SK-N-SH (cell line): ENCODE data around the gene AKT1. TPM values are rescaled to one million over a fixed set of nuclear protein-coding genes. Genes with fewer than 3 reads are reported as not detected.

Experiments
- CTCF ChIA-PET: fragments of 300-600, 350-600 bp; formaldehyde crosslinking; extraction: SDS; loops from one replicate; lab custom pipeline; 2021; lab: Yijun Ruan, JAX
- POLR2A ChIA-PET: fragments of 350-600 bp; sonication (Branson Sonifier 250); formaldehyde crosslinking; extraction: SDS; loops from one replicate; lab custom pipeline; 2020; ENCODE audit warnings: antibody characterized with exemption, inconsistent platforms; lab: Yijun Ruan, JAX
- DNase-seq: peaks from one replicate; pipeline ENCODE4 v3.0.0; 2012
- H2AFZ ChIP-seq: fragments of 200-600 bp; sonication (generic); 2 replicates; pipeline ENCODE4 v1.8.1; 2016; ENCODE audit warnings: antibody characterized with exemption, mild to moderate bottlenecking, low read depth
- H3F3A ChIP-seq: fragments of 200-600 bp; sonication (generic); replicated peaks from 2 replicates; pipeline ENCODE3; 2016; ENCODE audit warnings: antibody characterized with exemption, mild to moderate bottlenecking; ENCODE audit not compliant: insufficient read depth
- H3K27ac ChIP-seq, 2 experiments: fragments of 200-500 bp in 1 of 2; fragments of 200-600 bp in 1 of 2; sonication (Bioruptor generic) in 1 of 2; sonication (generic), shearing (Covaris generic) in 1 of 2; 2 replicates each; pipeline versions ENCODE4 v1.5.1 to v1.6.1; 2014 to 2016; ENCODE audit warnings: low read depth in 2 of 2, inconsistent platforms in 1 of 2, low read length in 1 of 2, mild to moderate bottlenecking in 1 of 2, mixed read lengths in 1 of 2
- H3K27me3 ChIP-seq: fragments of 200-600 bp; sonication (generic), shearing (Covaris generic); 2 replicates; pipeline ENCODE4 v1.6.1; 2016; ENCODE audit warnings: mixed run types; ENCODE audit not compliant: insufficient read depth
- H3K36me3 ChIP-seq, 2 experiments: fragments of 200-500 bp in 1 of 2; fragments of 200-600 bp in 1 of 2; sonication (Bioruptor generic) in 1 of 2; sonication (generic) in 1 of 2; replicated peaks in 1 of 2; 2 replicates each; pipeline versions ENCODE3 to v1.5.1; 2014 to 2016; ENCODE audit warnings: low read length in 1 of 2, mild to moderate bottlenecking in 1 of 2; ENCODE audit not compliant: insufficient read depth in 2 of 2, control insufficient read depth in 1 of 2
- H3K4me1 ChIP-seq, 2 experiments: fragments of 200-500 bp in 1 of 2; fragments of 200-600 bp in 1 of 2; sonication (Bioruptor generic) in 1 of 2; sonication (generic), shearing (Covaris generic) in 1 of 2; 2 replicates each; pipeline versions ENCODE4 v1.5.1 to v1.6.1; 2014 to 2016; ENCODE audit warnings: low read depth in 1 of 2, low read length in 1 of 2, mixed run types in 1 of 2; ENCODE audit not compliant: insufficient read depth in 2 of 2, control insufficient read depth in 1 of 2
- H3K4me2 ChIP-seq: fragments of 200-600 bp; sonication (generic), shearing (Covaris generic); 2 replicates; pipeline ENCODE4 v1.6.1; 2017; ENCODE audit warnings: mixed run types
- H3K4me3 ChIP-seq, 2 experiments: fragments of 200-500 bp in 1 of 2; fragments of 200-600 bp in 1 of 2; sonication (Bioruptor generic) in 1 of 2; sonication (generic), shearing (Covaris generic) in 1 of 2; 2 replicates each; pipeline versions ENCODE4 v1.5.1 to v1.8.1; 2014 to 2016; ENCODE audit warnings: low read depth in 2 of 2, inconsistent platforms in 1 of 2, low read length in 1 of 2, mild to moderate bottlenecking in 1 of 2, mixed read lengths in 1 of 2, moderate library complexity in 1 of 2
- H3K79me2 ChIP-seq: fragments of 200-600 bp; sonication (generic); 2 replicates; pipeline ENCODE4 v1.8.1; 2017; ENCODE audit warnings: mild to moderate bottlenecking; ENCODE audit not compliant: insufficient read depth
- H3K9ac ChIP-seq: fragments of 200-600 bp; sonication (generic); 2 replicates; pipeline ENCODE4 v1.6.1; 2017; ENCODE audit warnings: mixed run types
- H3K9me2 ChIP-seq: fragments of 200-600 bp; sonication (generic); 2 replicates; pipeline ENCODE4 v1.6.1; 2017; ENCODE audit warnings: mixed run types
- H3K9me3 ChIP-seq: fragments of 200-600 bp; sonication (generic); 2 replicates; pipeline ENCODE4 v1.6.1; 2017; ENCODE audit warnings: mixed run types, mild to moderate bottlenecking, moderate library complexity
- H4K20me1 ChIP-seq: fragments of 200-600 bp; sonication (generic); 2 replicates; pipeline ENCODE4 v1.6.1; 2017; ENCODE audit warnings: mild to moderate bottlenecking, mixed run types; ENCODE audit not compliant: insufficient read depth
- EP300 ChIP-seq, 2 experiments: IDR thresholded peaks; 2 replicates each; pipeline versions ENCODE4 v1.4.0 to v1.6.1; 2012; ENCODE audit warnings: borderline replicate concordance in 1 of 2, low read depth in 1 of 2, low read length in 1 of 2
- EZH2phosphoT487 ChIP-seq: fragments of 200-600 bp; sonication (generic); IDR thresholded peaks from 2 replicates; pipeline ENCODE4 v1.6.1; 2017; ENCODE audit warnings: low read depth, mixed run types, mild to moderate bottlenecking, antibody characterized with exemption, moderate library complexity, borderline replicate concordance
- JUND ChIP-seq: IDR thresholded peaks from 2 replicates; pipeline ENCODE4 v1.4.0; 2012
- MAX ChIP-seq: IDR thresholded peaks from 2 replicates; pipeline ENCODE4 v1.4.0; 2012; ENCODE audit warnings: low read depth
- MXI1 ChIP-seq: IDR thresholded peaks from 2 replicates; pipeline ENCODE4 v1.6.1; 2012; ENCODE audit warnings: mild to moderate bottlenecking, low read depth, low read length, improper control_type of control experiment
- NRF1 ChIP-seq: IDR thresholded peaks from 2 replicates; pipeline ENCODE4 v1.6.1; 2012; ENCODE audit warnings: low read depth, mild to moderate bottlenecking, low read length
- POLR2AphosphoS5 ChIP-seq: IDR thresholded peaks from 2 replicates; pipeline ENCODE4 v1.6.1; 2012; ENCODE audit warnings: low read depth, low read length
- RFX5 ChIP-seq: IDR thresholded peaks from 2 replicates; pipeline ENCODE4 v1.6.1; 2012; ENCODE audit warnings: mild to moderate bottlenecking, improper control_type of control experiment, low read length
- SMC3 ChIP-seq: IDR thresholded peaks from 2 replicates; pipeline ENCODE4 v1.6.1; 2012; ENCODE audit warnings: low read depth, low read length, improper control_type of control experiment
- TCF12 ChIP-seq: IDR thresholded peaks from 2 replicates; pipeline ENCODE4 v1.4.0; 2012
- YY1 ChIP-seq: IDR thresholded peaks from 2 replicates; pipeline ENCODE4 v1.4.0; 2012; ENCODE audit warnings: low read depth, mild to moderate bottlenecking
- WGBS: methylation state at CpG from one replicate; pipeline ENCODE4 v1.1.6; 2017; ENCODE audit warnings: low lambda C conversion rate; 5-methylcytosine and 5-hydroxymethylcytosine counted together
- polyA plus RNA-seq, 3 experiments: library from polyadenylated mRNA; depleted of rRNA; stranded (reverse); fragments of >200 nt; gene quantifications; 2 replicates each; pipeline ENCODE4 v1.2.3, GENCODE V29; 2012
- TF ChIP-seq, protein P1 (sequence below): IDR thresholded peaks from 2 replicates; pipeline ENCODE4 v1.4.0; 2012; ENCODE audit warnings: low read depth, borderline replicate concordance
- TF ChIP-seq, protein P2 (sequence below): fragments of 200-600 bp; sonication (generic); IDR thresholded peaks from 2 replicates; pipeline ENCODE4 v1.6.1; 2017; ENCODE audit warnings: antibody characterized with exemption, mild to moderate bottlenecking, moderate library complexity
- TF ChIP-seq, protein P3 (sequence below): IDR thresholded peaks from 2 replicates; pipeline ENCODE4 v1.4.0; 2012; ENCODE audit warnings: low read depth, borderline replicate concordance

Gene AKT1
- polyA plus RNA-seq, 1 of the 3 experiments (the other 2 are of a cell fraction): 198 TPM

DNA sequence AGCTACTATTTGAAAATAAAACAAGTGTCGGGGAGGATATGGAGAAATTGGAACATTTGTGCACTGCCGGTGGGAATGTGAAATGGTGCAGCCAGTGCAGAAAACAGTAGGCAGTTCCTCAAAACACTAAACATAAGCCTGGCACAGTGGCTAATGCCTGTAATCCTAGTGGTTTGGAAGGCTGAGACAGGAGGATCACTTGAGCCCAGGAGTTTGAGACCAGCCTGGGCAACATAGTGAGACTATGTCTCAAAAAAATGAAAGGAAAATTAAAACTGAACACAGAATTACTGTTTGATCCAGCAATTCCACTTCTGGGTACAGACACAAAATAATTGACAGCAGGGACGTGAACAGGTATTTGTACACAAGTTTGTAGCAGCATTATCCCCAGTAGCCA, 30.0 kb downstream of the AKT1 start:
- TF ChIP-seq TCF12: no peak
- TF ChIP-seq MXI1: no peak
- TF ChIP-seq EZH2phosphoT487: no peak
- no peak for TF ChIP-seq JUND
- TF ChIP-seq NRF1: no peak
- TF ChIP-seq EP300 (IDR thresholded peaks at IDR 0.05; ENCODE audit: borderline replicate concordance in 1 of 2, low read depth in 1 of 2, low read length in 1 of 2): no peak
- no peak for TF ChIP-seq YY1
- TF ChIP-seq, protein P1, sequence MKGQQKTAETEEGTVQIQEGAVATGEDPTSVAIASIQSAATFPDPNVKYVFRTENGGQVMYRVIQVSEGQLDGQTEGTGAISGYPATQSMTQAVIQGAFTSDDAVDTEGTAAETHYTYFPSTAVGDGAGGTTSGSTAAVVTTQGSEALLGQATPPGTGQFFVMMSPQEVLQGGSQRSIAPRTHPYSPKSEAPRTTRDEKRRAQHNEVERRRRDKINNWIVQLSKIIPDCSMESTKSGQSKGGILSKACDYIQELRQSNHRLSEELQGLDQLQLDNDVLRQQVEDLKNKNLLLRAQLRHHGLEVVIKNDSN: no peak
- TF ChIP-seq, protein P2, sequence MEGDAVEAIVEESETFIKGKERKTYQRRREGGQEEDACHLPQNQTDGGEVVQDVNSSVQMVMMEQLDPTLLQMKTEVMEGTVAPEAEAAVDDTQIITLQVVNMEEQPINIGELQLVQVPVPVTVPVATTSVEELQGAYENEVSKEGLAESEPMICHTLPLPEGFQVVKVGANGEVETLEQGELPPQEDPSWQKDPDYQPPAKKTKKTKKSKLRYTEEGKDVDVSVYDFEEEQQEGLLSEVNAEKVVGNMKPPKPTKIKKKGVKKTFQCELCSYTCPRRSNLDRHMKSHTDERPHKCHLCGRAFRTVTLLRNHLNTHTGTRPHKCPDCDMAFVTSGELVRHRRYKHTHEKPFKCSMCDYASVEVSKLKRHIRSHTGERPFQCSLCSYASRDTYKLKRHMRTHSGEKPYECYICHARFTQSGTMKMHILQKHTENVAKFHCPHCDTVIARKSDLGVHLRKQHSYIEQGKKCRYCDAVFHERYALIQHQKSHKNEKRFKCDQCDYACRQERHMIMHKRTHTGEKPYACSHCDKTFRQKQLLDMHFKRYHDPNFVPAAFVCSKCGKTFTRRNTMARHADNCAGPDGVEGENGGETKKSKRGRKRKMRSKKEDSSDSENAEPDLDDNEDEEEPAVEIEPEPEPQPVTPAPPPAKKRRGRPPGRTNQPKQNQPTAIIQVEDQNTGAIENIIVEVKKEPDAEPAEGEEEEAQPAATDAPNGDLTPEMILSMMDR: no peak
- no peak for TF ChIP-seq MAX
- TF ChIP-seq POLR2AphosphoS5: no peak
- ChIA-PET POLR2A (no interaction called here), CTCF (interaction anchor here (1.4 to 6.5 kb wide), 4 partner anchors 11 to 61 kb away, joined by 4 to 85 read pairs (median 21); partner anchors contain the start of gene SIVA1)
- no peaks in the 10 kb centered on the region for H3K9me3 ChIP-seq
- H3K36me3 ChIP-seq: peaks cover 0 to 4% of the 10 kb centered on the region in 2 experiments
- H3K9me2 ChIP-seq: no peaks in the 10 kb centered on the region
- no peak overlapping the region for H3K27ac ChIP-seq
- H2AFZ ChIP-seq: no peak overlapping the region
- 98% methylated on average over 3 of the region's 3 CpGs for WGBS
- DNase-seq: no peak
- H4K20me1 ChIP-seq: no peaks in the 10 kb centered on the region
- H3K79me2 ChIP-seq: no peaks in the 10 kb centered on the region
- H3F3A ChIP-seq: peaks cover 19% of the 10 kb centered on the region
- H3K9ac ChIP-seq: no peak overlapping the region
- peaks cover 0 to 7% of the 10 kb centered on the region in 2 experiments; a peak in 1 of 4 replicates for H3K4me1 ChIP-seq
- H3K4me2 ChIP-seq: no peak overlapping the region
- no peak overlapping the region for H3K4me3 ChIP-seq
- H3K27me3 ChIP-seq: no peaks in the 10 kb centered on the region

DNA sequence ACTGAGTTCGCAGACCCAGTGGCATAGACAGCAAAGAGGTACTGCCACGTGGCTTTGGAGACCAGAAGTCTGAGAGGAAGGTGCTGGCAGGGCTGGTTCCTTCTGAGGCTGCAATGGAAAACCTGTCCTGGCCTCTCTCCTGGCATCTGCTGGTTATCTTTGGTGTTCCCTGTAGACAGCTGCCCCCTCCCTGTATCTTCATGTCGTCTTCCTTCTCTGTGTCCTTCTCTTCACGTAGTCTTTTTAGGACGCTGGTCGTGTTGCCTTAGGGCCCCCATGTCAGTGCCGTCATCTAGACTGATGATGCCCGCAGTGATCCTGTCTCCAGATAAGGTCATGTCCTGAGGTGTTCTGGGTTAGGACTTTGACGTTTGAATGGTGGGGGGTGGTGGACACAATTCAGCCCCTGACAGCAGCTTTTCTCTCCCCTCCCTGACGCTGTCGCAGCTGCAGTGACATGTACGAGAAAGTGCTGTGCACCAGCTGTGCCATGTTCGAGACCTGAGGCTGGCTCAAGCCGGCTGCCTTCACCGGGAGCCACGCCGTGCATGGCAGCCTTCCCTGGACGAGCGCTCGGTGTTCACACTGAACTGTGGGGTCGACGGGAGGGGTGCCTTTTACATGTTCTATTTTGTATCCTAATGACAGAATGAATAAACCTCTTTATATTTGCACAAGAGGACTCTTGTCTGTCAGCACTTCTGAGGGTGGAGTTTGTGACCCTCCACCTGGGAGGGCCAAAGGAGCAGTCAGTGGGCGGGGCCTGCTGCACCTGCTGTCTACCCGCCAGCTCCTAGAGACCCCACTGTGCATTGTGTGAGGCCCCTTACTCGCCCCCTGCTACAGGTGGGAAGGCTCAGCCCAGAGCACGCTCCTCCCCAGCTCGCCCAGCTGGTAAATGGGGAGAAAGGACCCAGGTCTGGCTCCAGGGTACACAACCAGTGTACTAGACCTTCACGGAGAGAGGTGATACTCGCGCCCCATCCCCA, 36.3 kb downstream of the AKT1 start:
- Histone ChIP-seq H3K9me3 (no peaks in the 10 kb centered on the region), H3K4me1 (peaks cover 4 to 6% of the 10 kb centered on the region in 2 experiments; a peak in 3 of 4 replicates), H3K27me3 (no peaks in the 10 kb centered on the region), H3K79me2 (peaks cover 36% of the 10 kb centered on the region), H3K9ac (no peak overlapping the region), H4K20me1 (peaks cover 20% of the 10 kb centered on the region), H3K27ac (no peak overlapping the region), H3F3A (no peaks in the 10 kb centered on the region), H3K4me2 (no peak overlapping the region), H2AFZ (no peak overlapping the region), H3K36me3 (peaks cover 8 to 39% of the 10 kb centered on the region in 2 experiments)
- 88% methylated on average over 19 of the region's 30 CpGs for WGBS
- ChIA-PET POLR2A (interaction anchor here (0.5 kb wide), 1 partner anchor 285 kb away, joined by 3 read pairs; no protein-coding TSS in a partner anchor), CTCF (interaction anchor here (0.9 to 4.3 kb wide), 4 partner anchors 9 to 67 kb away, joined by 4 to 26 read pairs (median 4); partner anchors contain the start of gene ZBTB42)
- DNase-seq: no peak
- TF ChIP-seq SMC3 (no peak), RFX5 (no peak)
- TF ChIP-seq, protein P3, sequence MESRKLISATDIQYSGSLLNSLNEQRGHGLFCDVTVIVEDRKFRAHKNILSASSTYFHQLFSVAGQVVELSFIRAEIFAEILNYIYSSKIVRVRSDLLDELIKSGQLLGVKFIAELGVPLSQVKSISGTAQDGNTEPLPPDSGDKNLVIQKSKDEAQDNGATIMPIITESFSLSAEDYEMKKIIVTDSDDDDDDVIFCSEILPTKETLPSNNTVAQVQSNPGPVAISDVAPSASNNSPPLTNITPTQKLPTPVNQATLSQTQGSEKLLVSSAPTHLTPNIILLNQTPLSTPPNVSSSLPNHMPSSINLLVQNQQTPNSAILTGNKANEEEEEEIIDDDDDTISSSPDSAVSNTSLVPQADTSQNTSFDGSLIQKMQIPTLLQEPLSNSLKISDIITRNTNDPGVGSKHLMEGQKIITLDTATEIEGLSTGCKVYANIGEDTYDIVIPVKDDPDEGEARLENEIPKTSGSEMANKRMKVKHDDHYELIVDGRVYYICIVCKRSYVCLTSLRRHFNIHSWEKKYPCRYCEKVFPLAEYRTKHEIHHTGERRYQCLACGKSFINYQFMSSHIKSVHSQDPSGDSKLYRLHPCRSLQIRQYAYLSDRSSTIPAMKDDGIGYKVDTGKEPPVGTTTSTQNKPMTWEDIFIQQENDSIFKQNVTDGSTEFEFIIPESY: no peak
- TF ChIP-seq, all 33 proteins: peak for 0
- H3K4me3 ChIP-seq: no peak overlapping the region
- H3K9me2 ChIP-seq: no peaks in the 10 kb centered on the region
